K562 (cell line): ENCODE measurements around the gene NOLC1. TPM values are rescaled to one million over a fixed set of nuclear protein-coding genes. Genes with fewer than 3 reads are reported as not detected.

ENCODE experiments used
- ATAC-seq: fragments of 200-7000 bp; cut with Tn5 transposase; 3 replicates; pipeline ENCODE4 v1.9.1; 2020; ENCODE audit warnings: moderate library complexity
- BruUV-seq: library from RNA; stranded (reverse); fragments of 400-500 nt; replicated peaks from 2 replicates; lab custom pipeline; 2021; lab: Mats Ljungman, UMichigan
- CTCF ChIA-PET: fragments of 300-600 bp; formaldehyde crosslinking; extraction: SDS; loops from one replicate; lab custom pipeline; 2021; ENCODE audit warnings: low intra/inter-chr PET ratio; lab: Yijun Ruan, JAX
- POLR2A ChIA-PET: fragments of 300-600, 350-650 bp; sonication (Branson Sonifier 250); formaldehyde crosslinking; extraction: SDS; loops from one replicate; lab custom pipeline; 2021; ENCODE audit warnings: antibody characterized with exemption, inconsistent platforms; lab: Yijun Ruan, JAX
- DNase-seq, 4 experiments: peaks; one replicate each; pipeline versions ENCODE4 v3.0.0 to v3.0.0-alpha.2; 2011 to 2018; ENCODE audit warnings: low spot score in 3 of 4, mixed read lengths in 3 of 4; ENCODE audit errors: extremely low read depth in 1 of 4
- FAIRE-seq: peaks from 2 replicates; lab custom pipeline; 2011; peaks lifted over from hg19 to GRCh38; lab: Jason Lieb, UNC
- H2AFZ ChIP-seq: 2 replicates; pipeline ENCODE4 v1.6.0; 2011; ENCODE audit warnings: low read depth, low read length, control low read depth, inconsistent platforms
- H3K27ac ChIP-seq: fragments of 200-600 bp; 3 replicates; pipeline ENCODE4 v1.8.0; 2011; ENCODE audit warnings: low read depth, mild to moderate bottlenecking, control low read depth, inconsistent platforms, low read length, moderate library complexity, mixed read lengths; ENCODE audit errors: extremely low read depth
- H3K27me3 ChIP-seq, 2 experiments: fragments of 300-600 bp in 1 of 2; 2 replicates in 1 of 2; 3 replicates in 1 of 2; pipeline versions ENCODE4 v1.6.0 to v1.8.0; 2011; ENCODE audit warnings: inconsistent platforms in 2 of 2, low read length in 2 of 2, mild to moderate bottlenecking in 1 of 2, mixed read lengths in 1 of 2, moderate library complexity in 1 of 2; ENCODE audit not compliant: control insufficient read depth in 2 of 2, insufficient read depth in 2 of 2
- H3K36me3 ChIP-seq: fragments of 300-600 bp; 3 replicates; pipeline ENCODE4 v1.8.0; 2011; ENCODE audit warnings: mild to moderate bottlenecking, low read length, inconsistent platforms; ENCODE audit not compliant: control insufficient read depth, insufficient read depth
- H3K4me1 ChIP-seq, 2 experiments: fragments of 200-600 bp in 1 of 2; replicated peaks in 1 of 2; 2 replicates in 1 of 2; 3 replicates in 1 of 2; pipeline versions ENCODE4 v1.5.1 to v1.8.0; 2011; ENCODE audit warnings: inconsistent platforms in 2 of 2, low read length in 2 of 2, mild to moderate bottlenecking in 1 of 2, mixed read lengths in 1 of 2, moderate library complexity in 1 of 2; ENCODE audit not compliant: control insufficient read depth in 2 of 2, insufficient read depth in 2 of 2
- H3K4me2 ChIP-seq: 2 replicates; pipeline ENCODE4 v1.6.1; 2011; ENCODE audit warnings: low read length, control low read depth, inconsistent platforms, mixed read lengths; ENCODE audit not compliant: insufficient read depth
- H3K4me3 ChIP-seq: fragments of 200-600 bp; sonication (generic), shearing (Covaris generic); 2 replicates; pipeline ENCODE4 v1.5.1; 2016; ENCODE audit warnings: control low read depth, inconsistent platforms
- H3K79me2 ChIP-seq: fragments of 200-600 bp; 3 replicates; pipeline ENCODE4 v1.8.0; 2011; ENCODE audit warnings: low read length, inconsistent platforms; ENCODE audit not compliant: control insufficient read depth, insufficient read depth
- H3K9ac ChIP-seq, 2 experiments: 2 replicates each; pipeline versions ENCODE4 v1.6.0 to v1.6.1; 2011; ENCODE audit warnings: low read depth in 2 of 2, low read length in 2 of 2, control low read depth in 1 of 2, inconsistent platforms in 1 of 2, mild to moderate bottlenecking in 1 of 2, mixed read lengths in 1 of 2; ENCODE audit not compliant: insufficient read depth in 1 of 2
- H3K9me1 ChIP-seq: one replicate; pipeline ENCODE4 v1.6.0; 2011; ENCODE audit warnings: inconsistent platforms, mild to moderate bottlenecking, low read length, moderate library complexity; ENCODE audit not compliant: control insufficient read depth, insufficient read depth
- H3K9me3 ChIP-seq: replicated peaks from 2 replicates; pipeline ENCODE4 v1.5.1; 2011; ENCODE audit warnings: low read depth, low read length, inconsistent platforms; ENCODE audit not compliant: control insufficient read depth, insufficient read depth
- H4K20me1 ChIP-seq: replicated peaks from 2 replicates; pipeline ENCODE4 v1.6.1; 2011; ENCODE audit warnings: low read length, inconsistent platforms, mixed read lengths; ENCODE audit not compliant: control insufficient read depth, insufficient read depth
- CHCHD3 ChIP-seq: fragments of 250-450 bp; sonication (Bioruptor Pico); IDR thresholded peaks from 2 replicates; pipeline ENCODE4 v2.1.2; 2022; ENCODE audit warnings: mild to moderate bottlenecking
- KAT7 ChIP-seq: sonication (generic); formaldehyde crosslinking; IDR thresholded peaks from 2 replicates; pipeline ENCODE4 v1.8.0; 2022; ENCODE audit warnings: missing genetic modification reagents, mild to moderate bottlenecking, borderline replicate concordance
- NR3C1 ChIP-seq: sonication (generic); formaldehyde crosslinking; IDR thresholded peaks from 2 replicates; pipeline ENCODE4 v1.8.1; 2022; ENCODE audit warnings: missing genetic modification reagents
- PURB ChIP-seq: sonication (generic); formaldehyde crosslinking; IDR thresholded peaks from 2 replicates; pipeline ENCODE4 v1.9.0; 2021; ENCODE audit warnings: low read depth, mild to moderate bottlenecking, missing genetic modification reagents
- SAFB2 ChIP-seq: fragments of 200-400 bp; formaldehyde crosslinking; IDR thresholded peaks from 2 replicates; pipeline ENCODE4 v1.6.1; 2018; ENCODE audit warnings: borderline replicate concordance, low read length, low read depth, moderate library complexity; ENCODE audit not compliant: severe bottlenecking
- SMAD1 ChIP-seq: fragments of 150-350 bp; IDR thresholded peaks from 2 replicates; pipeline ENCODE4 v1.6.1; 2014; ENCODE audit warnings: low read length, low read depth; ENCODE audit not compliant: partially characterized antibody
- WGBS: fragments of 100-300 bp; shearing (Covaris generic); methylation state at CpG from one replicate; pipeline ENCODE4 v1.1.6; 2016; ENCODE audit warnings: low coverage, mixed read lengths; ENCODE audit not compliant: insufficient coverage; ENCODE audit errors: missing lambda C conversion rate; 5-methylcytosine and 5-hydroxymethylcytosine counted together
- in situ Hi-C: fragments of 300-500 bp; cut with MboI; formaldehyde crosslinking; loops from 4 replicates; pipeline ENCODE4 v1.15.0; 2018; ENCODE audit warnings: inconsistent platforms, mixed read lengths
- intact Hi-C: fragments of 100-400 bp; cut with micrococcal nuclease; formaldehyde crosslinking; loops from 2 replicates; pipeline ENCODE4 v1.14.2; 2022
- polyA plus RNA-seq, 8 experiments: library from polyadenylated mRNA; depleted of rRNA in 4 of 8; stranded (reverse) in 5 of 8; unstranded in 3 of 8; fragments of >200 nt; fragmentation: Nextera tagmentation in 2 of 8; fragmentation: Illumina TruSeq in 1 of 8; extraction: Ambion mirVana in 2 of 8; extraction: Trizol in 1 of 8; gene quantifications; 2 replicates each; pipeline versions ENCODE4 v1.2.1 to v1.2.3, GENCODE V29; 2011 to 2014; ENCODE audit warnings: inconsistent platforms in 1 of 8, missing spikeins in 1 of 8
- total RNA-seq, 7 experiments: library from RNA; depleted of rRNA in 6 of 7; stranded (reverse); fragments of >200 nt in 6 of 7; fragmentation: Illumina TruSeq in 2 of 7; extraction: Trizol in 2 of 7; gene quantifications; 2 replicates each; pipeline versions ENCODE4 v1.2.1 to v1.2.3, GENCODE V29; 2011 to 2021; ENCODE audit warnings: low replicate concordance in 1 of 7
- TF ChIP-seq, protein P1 (sequence below): fragments of 250-450 bp; sonication (Bioruptor Pico); IDR thresholded peaks from 2 replicates; pipeline ENCODE4 v1.5.1; 2021; ENCODE audit warnings: mild to moderate bottlenecking
- TF ChIP-seq, protein P2 (sequence below): IDR thresholded peaks from 2 replicates; pipeline ENCODE4 v1.6.1; 2012; ENCODE audit warnings: low read depth, low read length, improper control_type of control experiment, borderline replicate concordance

The NOLC1 gene
- total and polyA plus RNA-seq, 9 of the 15 experiments (the other 6 are each of a cell fraction or from before 2014, with no cell fraction given), result 102 to 310 (median 165) TPM

DNA sequence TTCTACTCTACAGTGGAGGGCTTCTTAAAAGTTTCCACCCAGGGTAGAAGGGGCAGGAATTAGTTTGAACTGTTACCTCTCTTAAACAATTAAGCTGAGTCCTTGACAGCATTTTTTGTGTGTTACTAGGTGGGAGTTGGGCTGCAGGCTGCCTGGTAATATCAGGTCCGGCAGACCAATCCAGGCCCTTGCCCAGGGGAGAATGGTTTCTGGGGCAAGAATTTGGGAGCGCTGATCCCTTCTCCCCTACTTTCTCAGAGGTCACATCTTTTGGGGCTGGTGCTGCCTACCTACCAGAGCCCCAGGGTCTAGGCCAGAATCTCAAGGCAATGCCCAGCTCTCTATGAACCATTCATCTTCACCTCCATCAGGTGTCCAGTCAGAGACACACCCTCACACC is 17.8 kb upstream of the NOLC1 start (continued):
- TF ChIP-seq, protein P1, sequence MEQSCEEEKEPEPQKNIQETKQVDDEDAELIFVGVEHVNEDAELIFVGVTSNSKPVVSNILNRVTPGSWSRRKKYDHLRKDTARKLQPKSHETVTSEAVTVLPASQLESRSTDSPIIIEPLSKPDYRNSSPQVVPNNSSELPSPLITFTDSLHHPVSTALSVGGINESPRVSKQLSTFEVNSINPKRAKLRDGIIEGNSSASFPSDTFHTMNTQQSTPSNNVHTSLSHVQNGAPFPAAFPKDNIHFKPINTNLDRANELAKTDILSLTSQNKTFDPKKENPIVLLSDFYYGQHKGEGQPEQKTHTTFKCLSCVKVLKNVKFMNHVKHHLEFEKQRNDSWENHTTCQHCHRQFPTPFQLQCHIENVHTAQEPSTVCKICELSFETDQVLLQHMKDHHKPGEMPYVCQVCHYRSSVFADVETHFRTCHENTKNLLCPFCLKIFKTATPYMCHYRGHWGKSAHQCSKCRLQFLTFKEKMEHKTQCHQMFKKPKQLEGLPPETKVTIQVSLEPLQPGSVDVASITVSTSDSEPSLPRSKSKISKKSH (CRISPR knock-in tag), result no peak
- TF ChIP-seq SAFB2, result no peak
- no peak for TF ChIP-seq KAT7 (CRISPR knock-in tag)
- TF ChIP-seq SMAD1, result no peak

DNA sequence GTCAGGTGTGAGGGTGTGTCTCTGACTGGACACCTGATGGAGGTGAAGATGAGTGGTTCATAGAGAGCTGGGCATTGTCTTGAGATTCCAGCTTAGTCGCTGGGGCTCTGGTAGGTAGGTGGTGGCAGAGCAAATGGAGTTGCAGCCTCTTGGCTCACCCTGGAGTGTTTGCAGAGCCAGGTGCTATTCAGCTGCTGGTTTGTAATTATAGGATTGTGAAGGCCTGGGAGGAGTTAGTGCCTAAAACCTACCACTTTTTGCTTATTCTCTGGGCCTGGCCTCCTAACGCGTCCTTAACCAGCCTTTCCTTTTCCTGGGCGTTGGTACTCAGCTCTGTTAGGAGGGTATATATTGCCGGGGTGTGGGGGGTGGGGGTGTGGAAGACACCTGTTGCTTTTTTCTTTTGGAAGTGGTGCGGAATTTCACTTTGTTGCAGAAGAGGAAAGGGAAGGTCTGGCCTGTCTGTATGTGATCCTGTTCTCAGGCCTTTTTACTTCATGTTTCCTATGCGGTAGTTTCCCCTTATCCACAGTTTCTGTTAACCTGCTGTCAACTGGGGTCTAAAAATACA is 16.1 kb upstream of the NOLC1 start:
- ATAC-seq (no peak), DNase-seq (no peak), FAIRE-seq (no peak)
- peaks cover 22 to 24% of the 10 kb centered on the region in 2 experiments; a peak in 4 of 5 replicates for H3K4me1 ChIP-seq
- no peak overlapping the region for H2AFZ ChIP-seq
- peak overlapping the region; percentile 39 for H3K4me2 ChIP-seq
- H3K36me3 ChIP-seq, result peaks cover 65% of the 10 kb centered on the region
- H3K9me3 ChIP-seq, result 0 out of 2 replicates have a peak, but pooled peaks cover 2% of the 10 kb centered on the region
- peaks cover 11% of the 10 kb centered on the region for H3K9me1 ChIP-seq
- no peaks in the 10 kb centered on the region for H3K27me3 ChIP-seq
- BruUV-seq, result no TSS peak
- H3K27ac ChIP-seq, result peak overlapping the region; percentile 24; the same call in 1 of the 3 replicates
- H3K79me2 ChIP-seq, result peaks cover 87% of the 10 kb centered on the region
- intact Hi-C loops, result no loop called here
- H3K4me3 ChIP-seq, result peak overlapping the region; percentile 6; the same call in 1 of the 2 replicates
- ChIA-PET CTCF (no interaction called here), POLR2A (interaction anchor here (9.1 kb wide), 1 partner anchor 14 kb away, joined by 92 read pairs; the partner anchor contains the start of gene NOLC1)
- peaks cover 27% of the 10 kb centered on the region; the same call in 1 of the 2 replicates for H4K20me1 ChIP-seq
- peak overlapping the region in 1 of 2 experiments; percentile 64; a peak in 1 of 4 replicates for H3K9ac ChIP-seq
- in situ Hi-C loops, result no loop called here
- WGBS, result 63% methylated on average over 5 of the region's 7 CpGs
- TF ChIP-seq, protein P2, sequence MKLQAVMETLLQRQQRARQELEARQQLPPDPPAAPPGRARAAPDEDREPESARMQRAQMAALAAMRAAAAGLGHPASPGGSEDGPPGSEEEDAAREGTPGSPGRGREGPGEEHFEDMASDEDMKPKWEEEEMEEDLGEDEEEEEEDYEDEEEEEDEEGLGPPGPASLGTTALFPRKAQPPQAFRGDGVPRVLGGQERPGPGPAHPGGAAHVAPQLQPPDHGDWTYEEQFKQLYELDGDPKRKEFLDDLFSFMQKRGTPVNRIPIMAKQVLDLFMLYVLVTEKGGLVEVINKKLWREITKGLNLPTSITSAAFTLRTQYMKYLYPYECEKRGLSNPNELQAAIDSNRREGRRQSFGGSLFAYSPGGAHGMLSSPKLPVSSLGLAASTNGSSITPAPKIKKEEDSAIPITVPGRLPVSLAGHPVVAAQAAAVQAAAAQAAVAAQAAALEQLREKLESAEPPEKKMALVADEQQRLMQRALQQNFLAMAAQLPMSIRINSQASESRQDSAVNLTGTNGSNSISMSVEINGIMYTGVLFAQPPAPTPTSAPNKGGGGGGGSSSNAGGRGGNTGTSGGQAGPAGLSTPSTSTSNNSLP, result no peak
- TF ChIP-seq PURB, result no peak
- no peak for TF ChIP-seq NR3C1
- no peak for TF ChIP-seq CHCHD3 (CRISPR knock-in tag)
